NK-92 (cell line): ENCODE measurements around the gene MEAF6.

Source experiments
- DNase-seq: peaks from one replicate; lab custom pipeline; 2025; ENCODE audit not compliant: unreplicated experiment; lab: John Stamatoyannopoulos, UW

Gene MEAF6

DNA sequence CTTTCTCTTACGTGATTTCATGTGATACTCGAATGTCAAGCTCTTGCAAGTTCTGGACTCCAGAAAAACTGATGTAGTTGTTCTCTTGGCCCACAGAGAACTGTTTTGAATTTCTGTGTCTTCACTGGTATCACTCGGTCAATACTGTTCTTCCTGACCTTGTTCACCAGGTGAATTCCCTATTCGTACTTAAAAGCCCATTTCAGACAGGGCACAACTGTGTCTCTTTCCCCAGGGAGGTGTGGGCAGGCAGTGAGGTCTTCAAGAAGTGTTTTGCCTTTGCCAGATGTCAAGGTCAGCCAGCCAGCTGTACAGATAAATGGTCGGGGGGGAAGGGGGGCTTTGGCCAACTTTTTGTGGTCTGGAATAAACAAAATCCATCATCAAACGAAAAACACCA, 67.7 kb downstream of the MEAF6 start:
- DNase-seq: no peak

DNA sequence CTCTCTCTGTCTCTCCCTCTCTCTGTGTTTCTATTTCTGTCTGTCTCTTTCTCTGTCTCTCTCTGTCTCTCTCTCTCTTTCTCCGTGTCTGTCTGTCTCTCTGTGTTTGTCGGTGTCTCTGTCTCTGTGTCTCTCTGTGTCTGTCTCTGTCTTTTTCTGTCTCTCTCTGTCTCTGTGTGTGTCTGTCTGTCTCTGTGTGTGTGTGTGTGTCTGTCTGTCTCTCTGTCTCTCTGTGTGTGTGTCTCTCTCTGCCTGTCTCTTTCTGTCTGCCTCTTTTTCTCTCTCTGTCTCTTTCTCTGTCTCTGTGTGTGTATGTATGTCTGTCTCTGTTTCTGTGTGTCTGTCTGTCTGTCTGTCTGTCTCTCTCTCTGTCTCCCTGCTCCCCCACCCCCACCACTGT, 71.9 kb downstream of the MEAF6 start:
- no peak for DNase-seq
